ENCODE measurements around the gene DMD.

DNA sequence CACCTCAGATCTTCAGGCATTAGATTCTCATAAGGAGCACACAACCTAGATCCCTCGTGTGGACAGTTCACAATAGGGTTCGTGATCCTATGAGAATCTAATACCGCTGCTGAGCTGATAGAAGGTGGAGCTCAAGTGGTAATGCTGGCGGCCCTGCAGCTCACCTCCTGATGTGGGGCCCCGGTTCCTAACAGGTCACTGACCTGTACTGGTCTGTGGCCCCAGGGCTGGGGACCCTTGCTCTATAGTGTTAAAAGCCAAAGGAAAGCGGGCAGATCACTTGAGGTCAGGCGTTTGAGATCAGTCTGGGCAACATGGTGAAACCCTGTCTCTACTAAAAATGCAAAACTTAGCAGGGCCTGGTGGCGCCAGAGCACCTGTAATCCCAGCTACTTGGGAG is 1092.5 kb downstream of the DMD start:
- TF ChIP-seq, protein P1, sequence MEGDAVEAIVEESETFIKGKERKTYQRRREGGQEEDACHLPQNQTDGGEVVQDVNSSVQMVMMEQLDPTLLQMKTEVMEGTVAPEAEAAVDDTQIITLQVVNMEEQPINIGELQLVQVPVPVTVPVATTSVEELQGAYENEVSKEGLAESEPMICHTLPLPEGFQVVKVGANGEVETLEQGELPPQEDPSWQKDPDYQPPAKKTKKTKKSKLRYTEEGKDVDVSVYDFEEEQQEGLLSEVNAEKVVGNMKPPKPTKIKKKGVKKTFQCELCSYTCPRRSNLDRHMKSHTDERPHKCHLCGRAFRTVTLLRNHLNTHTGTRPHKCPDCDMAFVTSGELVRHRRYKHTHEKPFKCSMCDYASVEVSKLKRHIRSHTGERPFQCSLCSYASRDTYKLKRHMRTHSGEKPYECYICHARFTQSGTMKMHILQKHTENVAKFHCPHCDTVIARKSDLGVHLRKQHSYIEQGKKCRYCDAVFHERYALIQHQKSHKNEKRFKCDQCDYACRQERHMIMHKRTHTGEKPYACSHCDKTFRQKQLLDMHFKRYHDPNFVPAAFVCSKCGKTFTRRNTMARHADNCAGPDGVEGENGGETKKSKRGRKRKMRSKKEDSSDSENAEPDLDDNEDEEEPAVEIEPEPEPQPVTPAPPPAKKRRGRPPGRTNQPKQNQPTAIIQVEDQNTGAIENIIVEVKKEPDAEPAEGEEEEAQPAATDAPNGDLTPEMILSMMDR (IDR thresholded peaks at IDR 0.05; ENCODE audit: low read length): no peak
- no peak for TF ChIP-seq EZH2 (optimal IDR thresholded peaks at IDR 0.05; ENCODE audit: low read depth, low read length)
- TF ChIP-seq EZH2phosphoT487 (IDR thresholded peaks at IDR 0.05; ENCODE audit: low read length): no peak

All from MM.1S (cell line).